WTC11 (cell line): ENCODE measurements around the gene GAPDHS. TPM values are rescaled to one million over a fixed set of nuclear protein-coding genes. Genes with fewer than 3 reads are reported as not detected.

ENCODE experiments used
- ATAC-seq: fragments of 200-7000 bp; cut with Tn5 transposase; 2 replicates; pipeline ENCODE4 v1.10.0; 2021; ENCODE audit warnings: mild to moderate bottlenecking, moderate library complexity
- CTCF ChIA-PET: fragments of 300-600 bp; sonication (Branson Sonifier 250); formaldehyde crosslinking; loops from one replicate; lab custom pipeline; 2021; ENCODE audit warnings: antibody characterized with exemption; lab: Charles Lee
- POLR2A ChIA-PET: fragments of 350-600 bp; sonication (Branson Sonifier 250); formaldehyde crosslinking; loops from one replicate; lab custom pipeline; 2021; ENCODE audit warnings: antibody characterized with exemption; lab: Charles Lee
- DNase-seq: peaks from one replicate; pipeline ENCODE4 v3.0.0; 2021; ENCODE audit warnings: low spot score
- H3K27ac Mint-ChIP-seq: 2 replicates; pipeline ENCODE4 v1.8.0; 2021; ENCODE audit warnings: mixed read lengths
- H3K27me3 Mint-ChIP-seq: 2 replicates; pipeline ENCODE4 v1.8.0; 2021; ENCODE audit warnings: low read depth, mild to moderate bottlenecking, moderate library complexity, mixed read lengths
- H3K36me3 Mint-ChIP-seq: 2 replicates; pipeline ENCODE4 v1.8.0; 2021; ENCODE audit warnings: mixed read lengths
- H3K4me1 Mint-ChIP-seq: 2 replicates; pipeline ENCODE4 v1.8.0; 2022; ENCODE audit warnings: mixed read lengths
- H3K4me3 Mint-ChIP-seq: 2 replicates; pipeline ENCODE4 v1.8.0; 2021; ENCODE audit warnings: mild to moderate bottlenecking, moderate library complexity, mixed read lengths
- H3K9me3 Mint-ChIP-seq: 2 replicates; pipeline ENCODE4 v1.8.0; 2021; ENCODE audit warnings: mixed read lengths
- CBFB ChIP-seq: sonication (generic); formaldehyde crosslinking; IDR thresholded peaks from 2 replicates; pipeline ENCODE4 v1.8.1; 2022; ENCODE audit warnings: mild to moderate bottlenecking, low read depth, missing genetic modification reagents
- CREB1 ChIP-seq: sonication (generic); formaldehyde crosslinking; IDR thresholded peaks from 2 replicates; pipeline ENCODE4 v1.8.0; 2023; ENCODE audit warnings: mild to moderate bottlenecking, missing genetic modification reagents
- IRF1 ChIP-seq: sonication (generic); formaldehyde crosslinking; IDR thresholded peaks from 2 replicates; pipeline ENCODE4 v1.8.0; 2023; ENCODE audit warnings: missing genetic modification reagents
- MLX ChIP-seq: sonication (generic); formaldehyde crosslinking; IDR thresholded peaks from 2 replicates; pipeline ENCODE4 v1.8.1; 2023; ENCODE audit warnings: mild to moderate bottlenecking, missing genetic modification reagents, moderate library complexity
- PRDM15 ChIP-seq: sonication (generic); formaldehyde crosslinking; IDR thresholded peaks from 2 replicates; pipeline ENCODE4 v1.8.0; 2022; ENCODE audit warnings: missing genetic modification reagents
- PRRX2 ChIP-seq: fragments of 250-450 bp; sonication (Bioruptor Pico); IDR thresholded peaks from 2 replicates; pipeline ENCODE4 v1.8.0; 2021; ENCODE audit warnings: mild to moderate bottlenecking
- RORB ChIP-seq: fragments of 250-450 bp; sonication (Bioruptor Pico); IDR thresholded peaks from 2 replicates; pipeline ENCODE4 v1.9.0; 2021; ENCODE audit warnings: mild to moderate bottlenecking
- TCF7 ChIP-seq: sonication (generic); formaldehyde crosslinking; IDR thresholded peaks from 2 replicates; pipeline ENCODE4 v1.8.0; 2022; ENCODE audit warnings: mild to moderate bottlenecking, low read depth, missing genetic modification reagents, moderate library complexity
- ZMAT4 ChIP-seq: fragments of 250-450 bp; sonication (Bioruptor Pico); IDR thresholded peaks from 2 replicates; pipeline ENCODE4 v1.9.0; 2021; ENCODE audit warnings: mild to moderate bottlenecking
- ZNF219 ChIP-seq: sonication (generic); formaldehyde crosslinking; IDR thresholded peaks from 2 replicates; pipeline ENCODE4 v1.8.0; 2023; ENCODE audit warnings: missing genetic modification reagents, mild to moderate bottlenecking, borderline replicate concordance
- ZNF317 ChIP-seq: sonication (generic); formaldehyde crosslinking; IDR thresholded peaks from 2 replicates; pipeline ENCODE4 v1.8.1; 2023; ENCODE audit warnings: low read depth, mild to moderate bottlenecking, moderate library complexity, missing genetic modification reagents, borderline replicate concordance
- ZNF416 ChIP-seq: fragments of 250-450 bp; sonication (Bioruptor Pico); IDR thresholded peaks from 2 replicates; pipeline ENCODE4 v1.9.0; 2021; ENCODE audit warnings: mild to moderate bottlenecking, inconsistent platforms
- total RNA-seq: library from RNA; stranded (reverse); gene quantifications from 3 replicates; pipeline ENCODE4 v1.2.3, GENCODE V29; 2021
- TF ChIP-seq, protein P1 (sequence below): fragments of 250-450 bp; sonication (Bioruptor Pico); IDR thresholded peaks from 2 replicates; pipeline ENCODE4 v1.9.0; 2021; ENCODE audit warnings: mild to moderate bottlenecking, borderline replicate concordance
- TF ChIP-seq, protein P2 (sequence below): sonication (generic); formaldehyde crosslinking; IDR thresholded peaks from 2 replicates; pipeline ENCODE4 v1.8.0; 2022; ENCODE audit warnings: mild to moderate bottlenecking, missing genetic modification reagents
- TF ChIP-seq, protein P3 (sequence below): sonication (generic); formaldehyde crosslinking; IDR thresholded peaks from 2 replicates; pipeline ENCODE4 v1.8.1; 2023; ENCODE audit warnings: mild to moderate bottlenecking, missing genetic modification reagents, borderline replicate concordance
- TF ChIP-seq, protein P4 (sequence below): fragments of 250-450 bp; sonication (Bioruptor Pico); IDR thresholded peaks from 2 replicates; pipeline ENCODE4 v1.8.0; 2021; ENCODE audit warnings: mild to moderate bottlenecking

GAPDHS gene
- total RNA-seq, 1 experiment from 2014 or later: 0.20 TPM

DNA sequence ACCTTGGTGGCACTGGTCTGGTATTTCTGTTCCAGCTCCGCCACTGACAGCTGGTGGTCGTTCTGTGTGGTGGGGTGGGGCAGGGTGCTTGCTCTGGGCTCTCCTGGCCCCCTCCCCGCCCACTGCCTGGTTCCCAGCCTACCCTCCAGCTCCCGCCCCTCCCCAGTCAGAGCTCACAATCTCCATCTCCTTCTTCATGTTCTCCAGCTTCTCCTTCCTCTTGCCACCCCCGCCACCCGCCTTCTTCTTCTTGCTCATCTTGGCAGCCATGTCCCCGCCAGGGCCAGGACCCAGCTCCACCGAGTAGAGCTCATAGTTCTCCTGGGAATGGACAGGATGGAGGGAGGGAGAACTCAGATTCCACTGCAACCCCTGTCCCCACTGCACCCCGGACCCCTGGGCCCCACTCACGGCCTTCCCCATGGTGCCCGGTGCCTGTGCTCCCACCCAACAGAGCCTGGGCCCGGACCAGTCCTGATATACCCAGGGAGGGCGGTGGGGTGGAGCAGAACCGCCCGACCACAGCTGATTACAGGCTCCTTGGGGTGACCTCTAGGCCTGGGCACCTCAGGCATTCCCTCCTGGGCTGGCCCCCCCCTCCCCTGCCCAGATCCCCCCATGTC is 30.1 kb downstream of the GAPDHS start, which contains the start of gene ATP4A (continued):
- TF ChIP-seq, protein P1, sequence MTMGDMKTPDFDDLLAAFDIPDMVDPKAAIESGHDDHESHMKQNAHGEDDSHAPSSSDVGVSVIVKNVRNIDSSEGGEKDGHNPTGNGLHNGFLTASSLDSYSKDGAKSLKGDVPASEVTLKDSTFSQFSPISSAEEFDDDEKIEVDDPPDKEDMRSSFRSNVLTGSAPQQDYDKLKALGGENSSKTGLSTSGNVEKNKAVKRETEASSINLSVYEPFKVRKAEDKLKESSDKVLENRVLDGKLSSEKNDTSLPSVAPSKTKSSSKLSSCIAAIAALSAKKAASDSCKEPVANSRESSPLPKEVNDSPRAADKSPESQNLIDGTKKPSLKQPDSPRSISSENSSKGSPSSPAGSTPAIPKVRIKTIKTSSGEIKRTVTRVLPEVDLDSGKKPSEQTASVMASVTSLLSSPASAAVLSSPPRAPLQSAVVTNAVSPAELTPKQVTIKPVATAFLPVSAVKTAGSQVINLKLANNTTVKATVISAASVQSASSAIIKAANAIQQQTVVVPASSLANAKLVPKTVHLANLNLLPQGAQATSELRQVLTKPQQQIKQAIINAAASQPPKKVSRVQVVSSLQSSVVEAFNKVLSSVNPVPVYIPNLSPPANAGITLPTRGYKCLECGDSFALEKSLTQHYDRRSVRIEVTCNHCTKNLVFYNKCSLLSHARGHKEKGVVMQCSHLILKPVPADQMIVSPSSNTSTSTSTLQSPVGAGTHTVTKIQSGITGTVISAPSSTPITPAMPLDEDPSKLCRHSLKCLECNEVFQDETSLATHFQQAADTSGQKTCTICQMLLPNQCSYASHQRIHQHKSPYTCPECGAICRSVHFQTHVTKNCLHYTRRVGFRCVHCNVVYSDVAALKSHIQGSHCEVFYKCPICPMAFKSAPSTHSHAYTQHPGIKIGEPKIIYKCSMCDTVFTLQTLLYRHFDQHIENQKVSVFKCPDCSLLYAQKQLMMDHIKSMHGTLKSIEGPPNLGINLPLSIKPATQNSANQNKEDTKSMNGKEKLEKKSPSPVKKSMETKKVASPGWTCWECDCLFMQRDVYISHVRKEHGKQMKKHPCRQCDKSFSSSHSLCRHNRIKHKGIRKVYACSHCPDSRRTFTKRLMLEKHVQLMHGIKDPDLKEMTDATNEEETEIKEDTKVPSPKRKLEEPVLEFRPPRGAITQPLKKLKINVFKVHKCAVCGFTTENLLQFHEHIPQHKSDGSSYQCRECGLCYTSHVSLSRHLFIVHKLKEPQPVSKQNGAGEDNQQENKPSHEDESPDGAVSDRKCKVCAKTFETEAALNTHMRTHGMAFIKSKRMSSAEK (CRISPR knock-in tag): no peak
- TF ChIP-seq, all 79 proteins: peak for 0

GRCh38 chr19:35565016-35565856 is 32.0 kb downstream of the GAPDHS start:
- ChIA-PET CTCF (no interaction called here), POLR2A (no interaction called here)
- TF ChIP-seq ZMAT4 (CRISPR knock-in tag) (no peak), PRRX2 (CRISPR knock-in tag) (no peak), IRF1 (CRISPR knock-in tag) (no peak), ZNF416 (no peak), TCF7 (CRISPR knock-in tag) (no peak), PRDM15 (CRISPR knock-in tag) (no peak), CREB1 (no peak), MLX (CRISPR knock-in tag) (no peak), ZNF219 (no peak), CBFB (CRISPR knock-in tag) (no peak), RORB (no peak), ZNF317 (CRISPR knock-in tag) (no peak)
- TF ChIP-seq, protein P2, sequence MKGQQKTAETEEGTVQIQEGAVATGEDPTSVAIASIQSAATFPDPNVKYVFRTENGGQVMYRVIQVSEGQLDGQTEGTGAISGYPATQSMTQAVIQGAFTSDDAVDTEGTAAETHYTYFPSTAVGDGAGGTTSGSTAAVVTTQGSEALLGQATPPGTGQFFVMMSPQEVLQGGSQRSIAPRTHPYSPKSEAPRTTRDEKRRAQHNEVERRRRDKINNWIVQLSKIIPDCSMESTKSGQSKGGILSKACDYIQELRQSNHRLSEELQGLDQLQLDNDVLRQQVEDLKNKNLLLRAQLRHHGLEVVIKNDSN: no peak
- TF ChIP-seq, protein P3, sequence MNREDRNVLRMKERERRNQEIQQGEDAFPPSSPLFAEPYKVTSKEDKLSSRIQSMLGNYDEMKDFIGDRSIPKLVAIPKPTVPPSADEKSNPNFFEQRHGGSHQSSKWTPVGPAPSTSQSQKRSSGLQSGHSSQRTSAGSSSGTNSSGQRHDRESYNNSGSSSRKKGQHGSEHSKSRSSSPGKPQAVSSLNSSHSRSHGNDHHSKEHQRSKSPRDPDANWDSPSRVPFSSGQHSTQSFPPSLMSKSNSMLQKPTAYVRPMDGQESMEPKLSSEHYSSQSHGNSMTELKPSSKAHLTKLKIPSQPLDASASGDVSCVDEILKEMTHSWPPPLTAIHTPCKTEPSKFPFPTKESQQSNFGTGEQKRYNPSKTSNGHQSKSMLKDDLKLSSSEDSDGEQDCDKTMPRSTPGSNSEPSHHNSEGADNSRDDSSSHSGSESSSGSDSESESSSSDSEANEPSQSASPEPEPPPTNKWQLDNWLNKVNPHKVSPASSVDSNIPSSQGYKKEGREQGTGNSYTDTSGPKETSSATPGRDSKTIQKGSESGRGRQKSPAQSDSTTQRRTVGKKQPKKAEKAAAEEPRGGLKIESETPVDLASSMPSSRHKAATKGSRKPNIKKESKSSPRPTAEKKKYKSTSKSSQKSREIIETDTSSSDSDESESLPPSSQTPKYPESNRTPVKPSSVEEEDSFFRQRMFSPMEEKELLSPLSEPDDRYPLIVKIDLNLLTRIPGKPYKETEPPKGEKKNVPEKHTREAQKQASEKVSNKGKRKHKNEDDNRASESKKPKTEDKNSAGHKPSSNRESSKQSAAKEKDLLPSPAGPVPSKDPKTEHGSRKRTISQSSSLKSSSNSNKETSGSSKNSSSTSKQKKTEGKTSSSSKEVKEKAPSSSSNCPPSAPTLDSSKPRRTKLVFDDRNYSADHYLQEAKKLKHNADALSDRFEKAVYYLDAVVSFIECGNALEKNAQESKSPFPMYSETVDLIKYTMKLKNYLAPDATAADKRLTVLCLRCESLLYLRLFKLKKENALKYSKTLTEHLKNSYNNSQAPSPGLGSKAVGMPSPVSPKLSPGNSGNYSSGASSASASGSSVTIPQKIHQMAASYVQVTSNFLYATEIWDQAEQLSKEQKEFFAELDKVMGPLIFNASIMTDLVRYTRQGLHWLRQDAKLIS: no peak
- TF ChIP-seq, protein P4, sequence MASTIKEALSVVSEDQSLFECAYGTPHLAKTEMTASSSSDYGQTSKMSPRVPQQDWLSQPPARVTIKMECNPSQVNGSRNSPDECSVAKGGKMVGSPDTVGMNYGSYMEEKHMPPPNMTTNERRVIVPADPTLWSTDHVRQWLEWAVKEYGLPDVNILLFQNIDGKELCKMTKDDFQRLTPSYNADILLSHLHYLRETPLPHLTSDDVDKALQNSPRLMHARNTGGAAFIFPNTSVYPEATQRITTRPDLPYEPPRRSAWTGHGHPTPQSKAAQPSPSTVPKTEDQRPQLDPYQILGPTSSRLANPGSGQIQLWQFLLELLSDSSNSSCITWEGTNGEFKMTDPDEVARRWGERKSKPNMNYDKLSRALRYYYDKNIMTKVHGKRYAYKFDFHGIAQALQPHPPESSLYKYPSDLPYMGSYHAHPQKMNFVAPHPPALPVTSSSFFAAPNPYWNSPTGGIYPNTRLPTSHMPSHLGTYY: no peak
- DNase-seq (no peak), ATAC-seq (no peak)
- H3K9me3 Mint-ChIP-seq: no peaks in the 10 kb centered on the region
- no peak overlapping the region for H3K27ac Mint-ChIP-seq
- H3K4me3 Mint-ChIP-seq: no peak overlapping the region
- peaks cover 22% of the 10 kb centered on the region for H3K27me3 Mint-ChIP-seq
- H3K36me3 Mint-ChIP-seq: no peaks in the 10 kb centered on the region
- H3K4me1 Mint-ChIP-seq: peaks cover 1% of the 10 kb centered on the region
